Keratinocyte (primary cell): ENCODE measurements around the gene PLXNA2. TPM values are rescaled to one million over a fixed set of nuclear protein-coding genes. Genes with fewer than 3 reads are reported as not detected.

Experiments used
- DNase-seq: peaks from one replicate; pipeline ENCODE4 v3.0.0-alpha.2; 2011; ENCODE audit warnings: low read depth, missing footprints, low spot score
- FAIRE-seq: peaks from 2 replicates; lab custom pipeline; 2011; peaks lifted over from hg19 to GRCh38; lab: Jason Lieb, UNC
- H2AFZ ChIP-seq: 2 replicates; pipeline ENCODE4 v1.6.0; 2012; ENCODE audit warnings: low read length, control low read depth, inconsistent platforms; ENCODE audit not compliant: control insufficient read depth
- H3K27ac ChIP-seq: 2 replicates; pipeline ENCODE4 v1.5.1; 2011; ENCODE audit warnings: low read length; ENCODE audit not compliant: control insufficient read depth, insufficient read depth
- H3K27me3 ChIP-seq: 3 replicates; pipeline ENCODE4 v1.6.0; 2011; ENCODE audit warnings: low read length; ENCODE audit not compliant: control insufficient read depth, insufficient read depth; ENCODE audit errors: extremely low read depth
- H3K36me3 ChIP-seq, 2 experiments: 2 replicates in 1 of 2; 3 replicates in 1 of 2; pipeline ENCODE4 v1.5.1; 2011; ENCODE audit warnings: low read length in 2 of 2, mild to moderate bottlenecking in 1 of 2; ENCODE audit not compliant: control insufficient read depth in 2 of 2, insufficient read depth in 2 of 2; ENCODE audit errors: extremely low read depth in 1 of 2
- H3K4me1 ChIP-seq: 3 replicates; pipeline ENCODE4 v1.5.1; 2011; ENCODE audit warnings: low read length; ENCODE audit not compliant: control insufficient read depth, insufficient read depth; ENCODE audit errors: extremely low read depth
- H3K4me2 ChIP-seq: 3 replicates; pipeline ENCODE4 v1.6.0; 2011; ENCODE audit warnings: low read depth, low read length; ENCODE audit not compliant: control insufficient read depth, insufficient read depth; ENCODE audit errors: extremely low read depth
- H3K4me3 ChIP-seq, 3 experiments: fragments of 200-600 bp in 1 of 3; sonication (generic) in 1 of 3; 2 replicates in 2 of 3; 3 replicates in 1 of 3; pipeline ENCODE4 v1.5.1; 2011 to 2016; ENCODE audit warnings: low read length in 3 of 3, mild to moderate bottlenecking in 3 of 3, control low read depth in 2 of 3, inconsistent platforms in 1 of 3, low read depth in 1 of 3, mixed read lengths in 1 of 3, mixed run types in 1 of 3, moderate library complexity in 1 of 3; ENCODE audit not compliant: control insufficient read depth in 2 of 3, insufficient read depth in 2 of 3; ENCODE audit errors: extremely low read depth in 1 of 3
- H3K79me2 ChIP-seq: 2 replicates; pipeline ENCODE4 v1.6.0; 2012; ENCODE audit warnings: low read length; ENCODE audit not compliant: control insufficient read depth, insufficient read depth
- H3K9ac ChIP-seq: 3 replicates; pipeline ENCODE4 v1.6.0; 2011; ENCODE audit warnings: low read length; ENCODE audit not compliant: control insufficient read depth, insufficient read depth; ENCODE audit errors: extremely low read depth
- H3K9me1 ChIP-seq: 3 replicates; pipeline ENCODE4 v1.6.0; 2011; ENCODE audit warnings: low read length; ENCODE audit not compliant: control insufficient read depth, insufficient read depth; ENCODE audit errors: extremely low read depth
- H3K9me3 ChIP-seq: 2 replicates; pipeline ENCODE4 v1.5.1; 2012; ENCODE audit warnings: low read depth, low read length; ENCODE audit not compliant: control insufficient read depth
- H4K20me1 ChIP-seq: 3 replicates; pipeline ENCODE4 v1.6.0; 2011; ENCODE audit warnings: low read length; ENCODE audit not compliant: control insufficient read depth, insufficient read depth; ENCODE audit errors: extremely low read depth
- CTCF ChIP-seq, 3 experiments: IDR thresholded peaks in 1 of 3; conservative IDR thresholded peaks in 1 of 3; optimal IDR thresholded peaks in 1 of 3; 2 replicates in 2 of 3; 3 replicates in 1 of 3; pipeline versions ENCODE3 to v1.5.1; 2011; ENCODE audit warnings: low read length in 3 of 3, mild to moderate bottlenecking in 3 of 3, moderate library complexity in 2 of 3, control low read depth in 1 of 3, inconsistent platforms in 1 of 3; ENCODE audit not compliant: insufficient read depth in 2 of 3; ENCODE audit errors: extremely low read depth in 1 of 3
- EZH2 ChIP-seq: IDR thresholded peaks from one replicate; pipeline ENCODE4 v1.6.1; 2012; ENCODE audit warnings: inconsistent platforms, mild to moderate bottlenecking, low read length, moderate library complexity
- dilution Hi-C: fragments of 300-500 bp; cut with MboI; formaldehyde crosslinking; loops from one replicate; pipeline ENCODE4 v1.7.0; 2020; ENCODE audit warnings: low sequenced_read_pairs; ENCODE audit not compliant: extremely low pct_ligation_motif_present
- polyA plus RNA-seq, 5 experiments: library from polyadenylated mRNA; depleted of rRNA in 3 of 5; stranded (reverse) in 3 of 5; stranded (forward) in 1 of 5; unstranded in 1 of 5; fragments of >200 nt; gene quantifications; 1 replicate in 1 of 5; 2 replicates in 3 of 5; 3 replicates in 1 of 5; pipeline versions ENCODE4 v1.2.1 to v1.2.3, GENCODE V29; 2011 to 2012; ENCODE audit warnings: missing spikeins in 2 of 5, low read depth in 1 of 5, low replicate concordance in 1 of 5

PLXNA2 gene
- polyA plus RNA-seq, 1 donor (not counting 4 experiments of a cell fraction or from before 2014, with no cell fraction given) = 6.7 TPM

- H3K9ac ChIP-seq = no peak overlapping the region
- peaks cover 13 to 14% of the 10 kb centered on the region in 2 experiments for H3K36me3 ChIP-seq
- no peak overlapping the region for H3K4me2 ChIP-seq
- DNase-seq = no peak
- no peaks in the 10 kb centered on the region for H3K79me2 ChIP-seq
- H3K9me1 ChIP-seq = no peaks in the 10 kb centered on the region
- no peaks in the 10 kb centered on the region for H3K9me3 ChIP-seq
- H4K20me1 ChIP-seq = no peaks in the 10 kb centered on the region
- no peak for FAIRE-seq
- H3K4me3 ChIP-seq = no peak overlapping the region
- no peak overlapping the region for H3K27ac ChIP-seq
- TF ChIP-seq EZH2 (no peak), CTCF (optimal IDR thresholded peaks at IDR 0.05 in 1 of 3, IDR thresholded peaks at IDR 0.05 in 1 of 3, conservative IDR thresholded peaks at IDR 0.05 in 1 of 3; ENCODE audit: extremely low read depth in 1 of 3, insufficient read depth in 2 of 3, low read length in 3 of 3) (no peak)
- dilution Hi-C loops = no loop called here
- no peak overlapping the region for H2AFZ ChIP-seq
- H3K27me3 ChIP-seq = no peaks in the 10 kb centered on the region
- H3K4me1 ChIP-seq = no peaks in the 10 kb centered on the region
These were observed 219.8 kb downstream of the PLXNA2 start for GRCh38 chr1:208024406-208024805.

- FAIRE-seq (no peak), DNase-seq (no peak)
- no peaks in the 10 kb centered on the region for H3K9me1 ChIP-seq
- no peaks in the 10 kb centered on the region for H3K79me2 ChIP-seq
- H2AFZ ChIP-seq = no peak overlapping the region
- no peak overlapping the region for H3K4me2 ChIP-seq
- H3K9me3 ChIP-seq = no peaks in the 10 kb centered on the region
- H3K4me3 ChIP-seq = no peak overlapping the region
- no peaks in the 10 kb centered on the region for H3K4me1 ChIP-seq
- H3K9ac ChIP-seq = no peak overlapping the region
- dilution Hi-C loops = no loop called here
- no peaks in the 10 kb centered on the region for H3K36me3 ChIP-seq
- no peaks in the 10 kb centered on the region for H4K20me1 ChIP-seq
- H3K27ac ChIP-seq = no peak overlapping the region
- no peaks in the 10 kb centered on the region for H3K27me3 ChIP-seq
- TF ChIP-seq CTCF (optimal IDR thresholded peaks at IDR 0.05 in 1 of 3, IDR thresholded peaks at IDR 0.05 in 1 of 3, conservative IDR thresholded peaks at IDR 0.05 in 1 of 3; ENCODE audit: extremely low read depth in 1 of 3, insufficient read depth in 2 of 3, low read length in 3 of 3) (no peak), EZH2 (no peak)
These were observed 224.9 kb downstream of the PLXNA2 start for GRCh38 chr1:208019257-208019656.
